GM18868 (cell line): ENCODE results near the gene APBA2.

Source experiments
- ATAC-seq: cut with Tn5 transposase; IDR thresholded peaks from one replicate; pipeline ENCODE4 v1.9.1; 2021; ENCODE audit warnings: mild to moderate bottlenecking, moderate library complexity; ENCODE audit not compliant: unreplicated experiment

Gene APBA2

DNA sequence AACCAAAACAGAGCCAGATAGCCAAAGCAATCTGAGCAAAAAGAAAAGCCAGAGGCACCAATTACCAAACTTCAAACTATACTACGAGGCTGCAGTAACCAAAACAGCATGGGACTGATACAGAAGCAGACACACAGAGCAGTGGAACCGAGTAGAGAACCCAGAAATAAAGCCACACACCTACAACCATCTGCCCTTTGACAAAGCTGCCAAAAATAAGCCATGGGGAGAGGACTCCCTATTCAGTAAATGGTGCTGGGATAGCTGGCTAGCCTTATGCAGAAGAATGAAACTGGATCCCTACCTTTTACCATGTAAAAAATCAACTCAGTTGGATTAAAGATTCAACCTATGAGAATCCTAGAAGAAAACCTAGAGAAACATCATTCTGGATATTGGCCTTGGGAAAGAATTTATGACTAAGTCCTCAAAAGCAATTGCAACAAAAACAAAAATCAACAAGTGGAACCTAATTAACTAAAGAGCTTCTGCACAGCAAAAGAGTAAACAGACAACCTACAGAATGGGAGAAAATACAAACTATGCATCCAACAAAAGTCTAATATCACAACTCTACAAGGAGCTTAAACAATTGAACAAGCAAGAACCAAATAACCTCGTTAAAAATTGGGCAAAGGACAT is 95.1 kb downstream of the APBA2 start:
- no peak for ATAC-seq

DNA sequence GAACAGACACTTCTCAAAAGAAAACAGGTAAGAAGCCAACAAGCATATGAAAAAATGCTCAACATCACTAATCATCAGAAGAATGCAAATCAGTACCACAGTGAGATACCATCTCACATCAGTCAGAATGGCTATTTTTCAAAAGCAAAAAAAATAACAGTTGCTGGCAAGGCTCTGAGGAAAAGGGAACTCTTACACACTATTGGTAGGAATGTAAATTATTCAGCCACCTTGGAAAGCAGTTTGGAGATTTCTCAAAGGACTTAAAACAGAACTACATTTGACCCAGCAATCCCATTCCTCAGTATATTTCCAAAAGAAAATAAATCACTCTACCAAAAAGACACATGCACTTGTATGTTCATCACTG is 95.6 kb downstream of the APBA2 start:
- ATAC-seq = no peak

DNA sequence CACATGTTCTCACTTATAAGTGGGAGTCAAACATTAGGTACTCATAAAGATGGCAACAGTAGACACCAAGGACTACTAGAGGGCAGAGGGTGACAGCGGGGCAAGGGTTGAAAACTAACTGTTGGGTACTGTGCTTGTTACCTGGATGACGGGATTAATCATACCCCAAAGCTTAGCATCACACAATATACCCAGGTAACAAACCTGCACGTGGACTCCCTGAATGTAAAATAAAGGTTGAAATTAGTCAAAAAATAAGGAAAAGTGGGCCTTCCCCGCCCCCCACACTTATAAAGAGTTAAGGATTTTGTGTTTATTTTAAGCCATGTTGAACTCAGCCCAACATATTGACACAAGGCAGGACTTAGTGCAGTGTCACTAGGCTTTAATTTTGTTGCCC is 96.1 kb downstream of the APBA2 start:
- ATAC-seq = no peak

DNA sequence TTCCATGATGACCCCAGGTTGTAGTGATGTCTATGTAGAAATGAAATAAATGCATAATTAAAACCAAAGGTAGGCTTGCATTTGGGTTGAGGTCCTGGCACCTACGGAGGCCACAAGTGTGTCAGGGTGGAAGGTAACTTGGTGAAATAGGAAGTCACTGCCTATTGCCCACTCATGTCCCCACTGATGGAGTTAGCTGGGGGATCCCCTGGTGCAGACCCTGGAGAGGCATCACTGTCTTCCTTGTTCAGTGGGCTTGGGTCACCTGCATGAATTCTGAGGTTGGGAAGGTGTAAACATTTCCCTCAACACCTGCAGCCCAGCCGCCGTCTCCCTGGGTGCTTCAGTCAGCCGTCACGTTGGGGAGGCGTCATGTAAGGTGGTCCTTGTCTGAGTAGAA is 97.1 kb downstream of the APBA2 start:
- ATAC-seq = no peak

DNA sequence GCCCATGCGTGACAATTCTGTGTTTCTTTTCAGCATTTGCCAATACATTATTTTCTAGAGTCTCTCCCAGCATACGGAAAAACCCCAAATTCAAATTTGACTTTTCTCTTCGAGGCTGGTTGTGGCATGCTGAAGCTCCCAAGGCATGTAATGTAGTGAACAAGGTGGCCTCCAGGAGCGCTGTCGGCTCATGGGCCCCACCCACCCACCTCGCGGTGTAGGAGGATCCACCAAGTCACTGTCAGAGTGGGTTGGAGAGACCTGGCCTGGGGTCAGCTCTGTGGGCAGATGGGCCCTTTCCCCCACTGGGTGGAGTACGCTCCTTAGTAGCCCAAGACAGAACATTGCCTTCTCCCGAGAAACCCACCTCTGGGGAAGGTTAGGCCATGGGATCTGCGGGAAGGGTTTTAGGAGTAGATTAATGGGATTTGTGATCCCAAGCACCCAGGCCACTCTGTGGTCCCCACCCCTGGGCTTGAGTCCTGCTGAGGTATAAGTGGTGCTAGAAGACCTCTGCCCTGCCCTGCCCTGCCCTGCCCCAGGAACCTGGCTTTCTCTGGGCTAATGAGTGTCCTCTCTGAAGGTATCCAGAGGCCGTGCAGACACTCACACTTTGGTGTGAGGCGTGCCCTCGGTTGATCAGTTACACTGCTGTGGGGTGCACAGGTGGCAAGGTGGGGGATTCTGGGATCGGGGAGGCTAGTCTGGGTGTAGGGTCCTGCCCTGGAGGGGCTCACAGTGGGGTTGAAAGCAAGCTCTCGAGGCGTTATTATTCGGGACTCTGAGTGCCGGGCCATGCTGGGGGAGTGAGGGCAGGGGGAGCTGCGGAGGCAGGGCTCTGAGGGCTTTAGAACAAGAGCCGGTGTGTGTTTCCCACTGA is 97.9 kb downstream of the APBA2 start:
- ATAC-seq = no peak

DNA sequence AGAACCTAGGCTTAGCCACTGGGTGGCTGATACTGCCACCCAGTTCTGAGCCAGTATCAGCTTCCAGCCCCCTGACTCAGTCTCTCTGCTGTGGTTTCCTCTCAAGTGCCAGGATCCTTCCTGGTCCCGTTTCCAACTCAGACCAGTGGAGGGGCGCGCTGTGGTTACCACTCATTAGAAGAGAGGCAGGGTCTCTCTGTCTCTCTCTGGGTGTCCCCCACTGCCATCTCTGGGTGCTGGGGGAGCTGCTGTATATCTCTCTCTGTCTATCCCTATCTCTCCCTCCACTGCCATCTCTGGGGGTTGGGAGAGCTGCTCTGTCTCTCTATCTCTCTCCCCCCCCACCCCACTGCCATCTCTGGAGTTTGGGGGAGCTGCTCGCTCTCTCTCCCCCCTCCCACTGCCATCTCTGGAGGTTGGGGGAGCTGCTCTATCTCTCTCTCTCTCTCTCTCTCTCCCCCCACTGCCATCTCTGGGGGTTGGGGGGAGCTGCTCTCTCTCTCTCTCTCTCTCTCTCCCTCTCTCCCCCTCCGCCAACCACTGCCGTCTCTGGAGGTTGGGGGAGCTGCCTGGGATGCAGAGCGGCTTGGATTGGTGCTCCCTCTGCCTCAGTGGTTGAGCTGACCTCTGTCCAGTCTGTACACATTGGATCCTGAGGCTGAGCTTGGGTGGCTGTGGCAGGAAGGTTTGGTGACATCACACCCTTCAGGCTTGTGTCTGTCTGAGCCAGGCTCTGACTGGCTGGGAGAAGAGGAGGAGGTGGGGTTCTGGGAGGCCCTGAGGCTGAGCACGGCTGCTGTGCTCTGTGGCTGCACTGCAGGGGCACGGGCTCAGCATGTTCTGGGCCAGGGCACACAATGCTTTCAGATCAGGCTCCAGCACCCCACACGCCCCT is 98.9 kb downstream of the APBA2 start:
- no peak for ATAC-seq

DNA sequence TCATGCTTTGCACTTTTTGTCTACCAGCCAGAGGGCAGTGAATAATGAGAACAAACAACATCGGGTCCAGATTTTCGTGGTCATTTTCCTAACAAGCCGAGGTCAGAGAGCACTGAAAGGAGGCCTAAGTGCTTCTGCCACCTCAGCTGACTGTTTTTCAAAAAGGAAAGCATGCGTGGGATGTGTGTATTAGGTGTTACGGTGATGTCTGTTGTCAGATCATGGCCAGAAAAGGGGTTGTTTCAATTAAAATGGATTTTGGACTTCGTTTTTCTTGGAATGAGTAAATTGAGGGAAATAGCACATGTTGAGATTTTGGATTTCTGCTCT is 99.5 kb downstream of the APBA2 start:
- no peak for ATAC-seq

DNA sequence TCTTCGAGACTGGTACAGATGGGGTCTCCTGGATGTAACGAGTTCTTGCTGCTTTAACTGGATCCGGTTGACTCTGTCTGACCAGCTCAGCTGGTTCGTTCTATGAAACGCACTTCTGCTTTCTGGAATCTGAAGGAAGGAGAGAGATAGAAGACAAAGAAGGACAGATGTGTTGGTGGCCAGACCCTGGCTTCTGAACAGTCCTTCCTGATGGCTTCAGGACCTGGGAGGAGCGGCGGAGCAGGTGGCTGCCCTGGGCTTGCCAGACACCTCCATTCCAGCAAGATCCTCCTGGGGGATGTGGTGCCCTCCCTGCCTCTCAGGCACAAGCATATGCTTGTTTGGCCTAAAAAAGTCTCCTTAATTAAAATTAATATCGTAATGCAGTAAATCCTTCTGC is 99.9 kb downstream of the APBA2 start:
- no peak for ATAC-seq

DNA sequence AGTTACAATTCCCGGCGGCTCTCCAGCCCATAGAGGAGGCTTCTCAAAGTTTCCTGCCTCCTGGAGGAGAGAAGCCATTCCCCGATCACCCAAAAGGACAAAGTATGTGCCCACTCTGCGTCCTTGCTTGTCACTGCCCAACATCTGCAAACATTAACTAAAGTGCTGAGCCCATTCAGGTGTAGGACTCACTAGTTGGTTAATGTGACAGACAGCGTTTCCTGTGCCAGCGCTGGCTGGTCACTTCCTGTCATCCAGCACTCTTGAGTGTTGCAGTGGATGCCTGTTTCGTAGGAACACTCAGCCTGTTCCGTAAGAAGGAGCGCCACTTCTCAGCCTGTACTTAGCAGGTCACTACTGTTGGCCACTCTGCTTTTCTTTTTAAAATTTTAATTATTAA is 100.3 kb downstream of the APBA2 start:
- no peak for ATAC-seq

DNA sequence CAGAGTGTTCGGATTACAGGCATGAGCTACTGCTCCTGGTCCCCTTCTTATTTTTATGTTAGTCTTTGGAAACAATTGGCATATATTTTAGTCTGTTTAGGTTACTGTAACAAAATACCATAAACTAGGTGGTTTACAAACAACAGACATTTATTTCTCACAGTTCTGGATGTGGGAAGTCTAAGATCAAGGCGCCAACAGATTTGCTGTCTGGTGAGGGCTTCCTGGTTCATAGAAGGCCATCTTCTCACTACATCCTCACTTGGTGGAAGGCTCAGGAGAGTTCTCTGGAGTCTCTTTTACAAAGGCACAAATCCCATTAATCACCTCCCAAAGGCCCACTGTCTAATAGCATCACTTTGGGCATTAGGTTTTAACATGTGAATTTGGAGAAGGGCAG is 101.0 kb downstream of the APBA2 start:
- no peak for ATAC-seq

DNA sequence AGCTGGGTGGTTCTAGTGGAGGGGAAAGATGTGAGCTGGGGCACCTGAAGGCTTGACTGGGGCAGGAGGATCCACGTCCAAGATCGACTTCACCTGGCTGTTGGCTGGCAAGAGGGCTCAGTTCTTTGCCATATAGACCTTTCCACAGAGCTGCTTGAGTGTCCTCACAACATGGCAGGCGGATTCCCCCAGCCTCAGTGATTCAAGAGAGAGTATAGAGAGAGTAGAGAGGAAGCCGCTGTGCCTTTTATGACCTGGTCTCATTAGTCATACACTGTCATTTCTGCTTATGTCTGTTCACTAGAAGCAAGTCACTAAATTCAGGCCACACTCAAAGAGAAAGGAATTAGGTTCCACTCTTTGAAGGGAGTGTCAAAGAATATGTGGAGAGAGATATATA is 101.6 kb downstream of the APBA2 start:
- no peak for ATAC-seq

DNA sequence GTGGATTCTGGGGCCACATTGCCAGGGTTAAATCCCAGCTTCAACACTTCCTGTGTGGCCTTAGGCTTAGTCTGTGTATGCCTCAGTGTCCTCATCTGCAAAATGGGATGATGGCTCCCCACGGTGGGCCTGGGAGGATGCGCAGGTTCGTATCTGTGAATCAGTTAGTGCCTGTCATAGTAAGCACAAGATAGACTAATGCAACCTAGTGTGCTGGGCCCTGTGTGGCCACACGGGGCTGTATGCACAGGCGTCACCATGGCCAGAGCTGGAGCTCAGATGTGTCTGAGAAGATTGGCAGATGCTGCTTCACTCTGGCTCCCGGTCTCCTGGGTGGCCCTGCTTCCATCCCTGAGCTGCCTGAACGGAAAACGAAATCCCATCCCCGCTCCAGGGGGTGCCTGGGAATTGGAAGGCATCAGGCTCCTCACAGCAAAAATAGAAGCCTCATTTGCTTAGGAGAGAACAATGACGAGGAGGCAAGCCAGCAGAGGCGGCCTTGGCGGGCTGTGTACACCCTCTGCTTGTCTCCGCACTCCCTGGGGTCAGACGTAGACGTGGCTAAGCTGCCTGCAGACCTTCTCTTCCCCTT is 103.6 kb downstream of the APBA2 start:
- ATAC-seq = no peak

DNA sequence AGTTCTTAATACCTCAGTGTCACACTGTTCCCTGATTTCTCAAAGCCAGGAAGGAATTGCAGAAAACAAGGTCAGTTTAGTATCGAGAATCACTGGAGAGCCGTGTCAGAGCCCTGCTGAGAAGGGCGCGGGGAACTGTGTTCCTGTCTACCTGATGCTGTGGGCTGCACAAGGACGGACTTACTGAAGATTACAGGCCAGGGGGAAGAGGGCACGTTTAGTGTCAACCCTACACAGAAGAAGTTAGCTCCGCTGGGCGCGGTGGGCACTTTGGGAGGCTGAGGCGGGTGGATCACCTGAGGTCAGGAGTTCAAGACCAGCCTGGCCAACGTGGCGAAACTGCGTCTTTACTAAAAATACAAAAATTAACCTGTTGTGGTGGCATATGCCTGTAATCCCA is 104.1 kb downstream of the APBA2 start:
- ATAC-seq = no peak

DNA sequence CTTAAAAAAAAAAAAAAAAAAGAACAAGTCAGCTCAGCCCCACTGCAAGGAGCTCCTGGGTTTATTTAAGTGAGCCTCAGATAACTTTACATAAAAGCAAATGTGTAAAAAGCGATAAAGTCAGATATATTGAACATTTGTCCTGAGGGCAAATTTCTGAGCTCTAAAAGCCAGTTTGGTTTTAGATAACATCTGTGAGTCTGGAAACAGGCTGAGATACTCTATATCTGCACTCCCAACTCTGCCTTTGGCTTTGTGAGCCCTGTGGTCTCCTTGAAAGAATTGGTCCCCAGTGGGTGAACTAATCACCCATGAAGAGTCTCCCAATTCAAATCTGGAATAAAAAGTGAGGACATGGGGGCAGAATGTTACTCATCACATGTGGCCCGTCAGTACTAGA is 104.6 kb downstream of the APBA2 start:
- no peak for ATAC-seq

DNA sequence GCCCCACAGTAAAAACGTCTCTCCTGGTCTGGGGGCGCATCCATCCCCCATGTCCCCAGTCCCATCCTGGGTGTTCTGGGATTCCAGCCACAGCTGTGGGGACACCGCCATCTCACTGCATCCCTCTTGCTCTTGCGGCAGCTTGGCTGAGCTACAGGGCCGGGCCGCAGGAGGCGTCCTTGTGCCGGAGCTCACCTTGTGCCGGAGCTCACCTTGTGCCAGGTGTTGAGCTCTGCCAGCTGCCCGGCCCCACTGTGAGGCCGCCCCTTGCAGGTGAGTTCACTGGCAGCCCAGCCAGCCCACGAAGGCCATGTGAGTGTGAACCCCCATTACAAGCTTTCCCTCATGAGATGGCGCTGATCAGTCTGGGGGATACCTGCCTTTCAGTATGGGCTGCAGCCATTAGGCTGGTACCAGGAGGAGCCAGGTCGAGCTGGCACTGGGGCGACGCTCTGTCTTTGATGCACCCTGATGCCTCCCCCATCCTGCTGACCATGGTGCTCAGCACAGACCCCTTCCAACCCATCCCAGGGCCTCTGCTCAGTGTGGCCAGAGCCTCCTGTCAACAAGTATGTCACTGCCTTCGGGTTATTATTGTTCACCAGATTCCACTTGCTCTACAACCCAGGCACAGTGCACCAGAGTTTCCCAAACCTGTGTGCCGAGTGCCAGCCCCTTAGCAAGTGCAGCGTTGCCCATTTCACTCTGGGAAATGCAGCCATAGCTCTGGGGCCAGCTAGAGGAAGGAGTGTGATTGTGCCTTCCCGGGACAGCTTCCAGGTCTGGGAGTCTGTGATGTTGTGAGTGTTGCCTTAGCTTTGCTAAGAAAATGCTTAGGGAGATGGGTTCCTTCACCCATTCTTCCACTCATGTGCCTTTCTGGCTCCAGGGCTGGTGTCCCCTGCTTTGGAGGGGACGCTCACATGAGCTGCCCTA is 105.7 kb downstream of the APBA2 start:
- no peak for ATAC-seq

DNA sequence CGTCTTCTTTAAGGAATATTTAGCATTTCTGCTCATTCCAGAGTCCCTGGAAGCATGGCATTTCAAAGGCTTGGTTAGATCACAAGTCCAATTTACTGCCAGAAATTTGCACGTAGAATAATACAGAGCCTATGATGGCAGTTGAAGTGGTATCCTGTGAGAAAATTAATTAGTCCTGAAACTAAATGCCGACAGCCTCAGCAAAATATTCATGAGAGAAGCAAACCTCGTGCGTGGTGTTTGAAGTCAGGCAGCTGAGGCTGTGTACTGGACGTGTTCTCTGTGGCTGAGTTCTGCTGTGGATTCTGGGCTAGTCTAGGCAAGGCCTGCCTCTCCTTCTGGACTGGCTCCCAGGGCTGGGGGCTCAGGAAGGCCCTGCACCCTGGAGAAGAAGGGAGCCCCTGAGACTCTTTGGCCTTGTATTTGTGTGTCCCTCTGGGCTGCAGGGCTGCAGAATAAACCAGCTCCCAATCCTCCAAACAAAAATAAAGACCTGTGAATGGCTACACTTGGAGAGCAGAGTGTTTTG is 106.6 kb downstream of the APBA2 start:
- no peak for ATAC-seq

DNA sequence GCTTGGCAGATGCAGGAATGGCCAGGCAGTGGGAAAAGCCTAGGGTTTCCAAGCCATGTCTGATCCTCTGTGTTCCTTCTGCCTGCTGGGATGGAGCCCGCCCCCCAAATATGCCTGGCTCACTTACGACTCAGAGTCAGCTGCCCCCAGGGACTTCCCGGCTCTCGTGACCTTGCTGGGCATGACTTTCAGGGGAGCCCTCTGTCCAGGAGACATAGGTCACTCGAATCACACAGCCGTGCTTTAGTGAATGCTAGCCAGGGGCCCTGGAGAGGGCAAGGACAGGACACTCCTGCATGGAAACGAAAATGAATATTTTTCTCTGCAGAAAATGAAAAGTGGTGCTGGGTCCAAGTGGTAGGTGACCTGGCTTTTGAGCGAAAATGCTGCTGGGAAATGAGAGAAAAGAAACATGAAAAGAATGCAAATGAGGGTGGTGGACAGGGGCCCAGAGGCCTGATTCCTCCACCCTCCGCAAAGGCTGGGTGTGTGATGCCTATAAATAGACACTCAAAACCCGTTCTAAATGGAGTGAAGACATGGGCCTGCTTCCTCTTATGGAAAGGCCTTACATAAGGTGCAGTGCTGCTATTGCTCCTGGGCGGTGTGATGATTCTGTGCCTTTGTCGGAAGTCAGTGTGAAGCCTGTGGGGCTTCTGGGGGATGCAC is 107.4 kb downstream of the APBA2 start:
- ATAC-seq = no peak

DNA sequence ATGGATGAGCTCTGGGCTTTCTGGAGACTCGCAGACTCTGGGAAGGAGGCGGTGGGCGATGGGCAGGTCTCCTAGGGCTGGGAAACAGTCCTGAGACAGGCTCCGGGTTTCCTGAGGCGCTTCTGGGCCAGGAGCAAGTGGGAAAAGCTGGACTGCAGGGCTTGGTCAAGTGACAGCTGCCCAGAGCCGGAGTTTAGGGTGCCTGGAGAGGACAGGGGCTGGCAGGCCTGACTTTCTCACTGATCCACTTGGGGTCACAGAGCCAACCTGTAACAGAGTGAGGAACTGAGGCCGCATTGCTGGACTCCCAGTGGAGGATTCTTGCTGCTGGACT is 107.9 kb downstream of the APBA2 start:
- ATAC-seq = no peak

DNA sequence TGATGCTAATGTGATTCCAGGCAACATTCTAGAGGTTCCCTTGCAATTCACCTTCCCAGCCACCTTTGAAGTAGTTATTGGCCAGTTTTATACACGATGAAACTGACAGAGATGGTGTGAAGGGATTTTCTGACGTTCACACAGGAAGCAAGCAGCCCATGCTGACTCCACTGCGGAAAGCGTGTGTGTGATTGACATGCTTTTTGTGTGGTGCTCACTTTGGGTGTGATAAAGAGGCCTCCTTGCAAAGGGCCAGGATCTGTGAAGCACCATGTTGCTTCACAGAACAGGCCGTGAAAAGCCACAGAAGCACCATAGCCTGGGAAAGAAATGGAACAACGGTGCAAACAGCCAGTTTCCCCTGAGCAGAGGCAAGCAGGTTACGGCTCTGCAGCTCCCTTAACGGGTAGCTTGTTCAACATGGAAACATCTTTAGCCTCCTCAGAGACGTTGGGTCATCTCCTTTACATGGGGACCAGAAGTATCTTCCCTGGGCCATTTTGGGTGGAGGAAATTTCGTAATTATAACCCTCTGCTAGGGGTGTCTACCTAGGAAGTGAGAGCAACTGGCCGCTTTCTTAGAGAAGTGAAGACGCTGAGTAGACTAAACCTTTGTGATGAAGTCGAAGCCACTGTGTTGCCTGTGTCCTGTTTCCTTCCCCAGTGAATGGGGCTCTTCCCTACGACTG is 108.5 kb downstream of the APBA2 start:
- no peak for ATAC-seq
